Activated CD8-positive, alpha-beta T cell treated with anti-CD3 and anti-CD28 coated beads, Interleukin-2, amount 10 ng/mL, durations not matched to agents 7 days and 5 days (primary cell): Measurements from ENCODE around the gene RPEL1. TPM values are rescaled to one million over a fixed set of nuclear protein-coding genes. Genes with fewer than 3 reads are reported as not detected.

Experiments used
- ATAC-seq: fragments of 150-1000 bp; cut with Tn5 transposase; one replicate; pipeline ENCODE4 v1.10.0; 2021; ENCODE audit warnings: moderate library complexity
- CTCF ChIA-PET: fragments of 350-600 bp; sonication (Branson Sonifier 250); formaldehyde crosslinking; loops from one replicate; lab custom pipeline; 2021; ENCODE audit warnings: antibody characterized with exemption; lab: Charles Lee
- POLR2A ChIA-PET: fragments of 350-600 bp; sonication (Branson Sonifier 250); formaldehyde crosslinking; loops from one replicate; lab custom pipeline; 2021; ENCODE audit warnings: antibody characterized with exemption; lab: Charles Lee
- DNase-seq: peaks from one replicate; pipeline ENCODE4 v3.0.0-alpha.2; 2020
- H3K27ac Mint-ChIP-seq: one replicate; pipeline ENCODE4 v1.8.0; 2021; ENCODE audit warnings: mild to moderate bottlenecking, mixed read lengths
- H3K27me3 Mint-ChIP-seq: one replicate; pipeline ENCODE4 v1.8.0; 2021; ENCODE audit warnings: low read depth, mixed read lengths
- H3K36me3 Mint-ChIP-seq: one replicate; pipeline ENCODE4 v1.8.0; 2021; ENCODE audit warnings: low read depth, mixed read lengths
- H3K4me1 Mint-ChIP-seq: one replicate; pipeline ENCODE4 v1.8.0; 2021; ENCODE audit warnings: low read depth, mixed read lengths
- H3K4me3 Mint-ChIP-seq: one replicate; pipeline ENCODE4 v1.8.0; 2021; ENCODE audit warnings: mild to moderate bottlenecking, mixed read lengths
- H3K9me3 Mint-ChIP-seq: one replicate; pipeline ENCODE4 v1.8.0; 2022; ENCODE audit warnings: mixed read lengths; ENCODE audit not compliant: insufficient read depth
- total RNA-seq, 2 experiments: library from RNA; stranded (reverse); gene quantifications; one replicate each; pipeline ENCODE4 v1.2.3, GENCODE V29; 2021

RPEL1 gene
- total RNA-seq, 2 experiments from 2014 or later = 0.16 TPM; not detected in 1

DNA sequence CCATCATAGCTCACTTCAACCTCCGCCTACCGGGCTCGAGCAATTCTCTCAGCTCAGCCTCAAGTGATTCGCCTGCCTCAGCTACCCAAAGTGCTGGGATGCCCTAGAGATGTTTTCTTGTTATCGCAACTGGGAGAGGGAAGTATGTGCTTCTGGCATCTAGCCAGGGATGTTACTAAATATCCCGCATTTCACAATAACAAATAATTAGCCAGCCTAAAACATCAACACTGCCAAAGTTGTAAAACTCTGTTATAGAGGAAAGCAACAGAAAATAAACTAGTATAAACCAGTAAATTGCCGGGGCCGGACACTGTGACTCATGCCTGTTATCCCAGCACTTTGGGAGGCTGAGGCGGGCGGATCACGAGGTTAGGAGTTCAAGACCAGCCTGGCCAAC is 38.5 kb downstream of the RPEL1 start:
- ChIA-PET CTCF (no interaction called here), POLR2A (no interaction called here)
- H3K27me3 Mint-ChIP-seq = peaks cover 44% of the 10 kb centered on the region
- H3K36me3 Mint-ChIP-seq = no peaks in the 10 kb centered on the region
- H3K27ac Mint-ChIP-seq = no peak overlapping the region
- H3K9me3 Mint-ChIP-seq = no peaks in the 10 kb centered on the region
- DNase-seq (no peak), ATAC-seq (no peak)
- no peaks in the 10 kb centered on the region for H3K4me1 Mint-ChIP-seq
- no peak overlapping the region for H3K4me3 Mint-ChIP-seq

DNA sequence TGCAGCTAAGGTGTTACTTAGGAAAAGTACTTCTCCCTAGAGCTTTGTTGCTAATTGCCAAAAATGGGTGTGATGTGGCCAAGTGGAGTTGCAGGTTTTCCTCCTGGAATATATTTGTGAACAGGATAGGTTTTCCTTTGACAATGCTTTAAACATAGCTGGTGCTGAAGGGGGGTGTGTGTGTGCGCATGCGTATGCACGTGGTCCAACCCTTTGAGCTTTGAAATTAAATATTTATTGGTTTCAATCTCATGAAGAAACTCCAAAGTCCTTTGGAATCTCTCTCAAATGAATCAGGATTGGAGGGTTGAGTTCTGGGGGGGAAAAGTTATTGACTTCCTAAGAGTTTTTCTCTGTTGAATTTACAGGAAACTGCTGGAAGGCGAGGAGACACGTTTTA is 42.3 kb downstream of the RPEL1 start:
- Mint-ChIP-seq H3K4me1 (no peaks in the 10 kb centered on the region), H3K27ac (no peak overlapping the region), H3K27me3 (peaks cover 19% of the 10 kb centered on the region), H3K36me3 (no peaks in the 10 kb centered on the region), H3K9me3 (no peaks in the 10 kb centered on the region), H3K4me3 (no peak overlapping the region)
- DNase-seq = no peak
- POLR2A ChIA-PET = no interaction called here
- CTCF ChIA-PET = interaction anchor here (1.9 kb wide), 1 partner anchor 62 kb away, joined by 4 read pairs; the partner anchor contains the start of gene PCGF6
- no peak for ATAC-seq

DNA sequence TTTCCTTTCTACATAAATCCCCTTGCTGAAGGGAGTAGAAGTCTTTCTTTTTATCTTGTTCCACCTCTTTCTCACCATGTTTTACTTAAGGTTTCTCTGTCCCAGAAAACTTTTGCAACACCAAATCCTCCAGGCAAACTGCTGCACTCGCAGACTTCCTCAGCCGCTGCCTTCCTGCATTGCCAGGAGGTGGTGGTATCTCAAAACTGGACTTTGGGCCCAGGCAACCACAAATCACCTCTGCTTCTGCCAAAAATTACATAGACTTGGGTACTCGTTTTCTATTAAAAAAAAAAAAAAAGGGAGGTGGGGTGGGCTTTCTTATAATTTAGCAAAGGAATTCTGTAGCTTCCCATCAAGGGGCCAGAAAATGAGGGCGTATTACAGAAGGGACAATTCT is 45.9 kb downstream of the RPEL1 start:
- Mint-ChIP-seq H3K9me3 (no peaks in the 10 kb centered on the region), H3K4me1 (no peaks in the 10 kb centered on the region), H3K27me3 (peaks cover 17% of the 10 kb centered on the region), H3K4me3 (no peak overlapping the region), H3K36me3 (no peaks in the 10 kb centered on the region), H3K27ac (no peak overlapping the region)
- POLR2A ChIA-PET = no interaction called here
- DNase-seq (no peak), ATAC-seq (no peak)
- CTCF ChIA-PET = interaction anchor here (1.0 kb wide), 1 partner anchor 10 kb away, joined by 3 read pairs; no protein-coding TSS in a partner anchor

DNA sequence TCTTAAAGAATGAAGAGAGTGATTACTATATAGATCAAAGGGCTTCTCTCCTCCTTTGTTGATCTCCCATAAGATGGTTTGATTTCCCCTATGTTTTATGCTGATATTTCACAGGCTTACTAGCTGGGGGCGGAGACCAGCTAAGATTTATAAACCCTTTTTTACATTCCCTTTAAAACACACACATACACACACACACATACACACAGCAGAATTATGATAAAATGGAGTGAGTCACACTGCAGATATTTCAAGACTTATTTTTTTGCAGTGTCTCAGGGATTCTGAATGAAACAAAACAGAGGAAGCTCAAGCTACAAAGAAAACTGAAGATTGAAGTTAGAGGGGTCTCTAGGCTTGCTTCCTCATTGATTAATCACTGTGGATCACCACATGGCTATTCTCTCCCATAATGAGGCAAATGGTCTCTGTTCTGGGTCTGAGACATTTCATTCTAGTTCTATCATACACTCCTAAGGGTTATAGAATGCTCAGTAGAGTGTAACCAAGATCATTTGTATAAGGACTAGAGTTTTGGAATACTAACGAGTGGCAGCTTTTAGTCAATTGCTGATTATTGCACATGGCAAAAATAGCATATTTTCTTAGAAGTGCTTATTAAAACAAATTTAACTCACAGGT is 49.8 kb downstream of the RPEL1 start:
- no peak for ATAC-seq
- no peak overlapping the region for H3K27ac Mint-ChIP-seq
- H3K9me3 Mint-ChIP-seq = no peaks in the 10 kb centered on the region
- no peak for DNase-seq
- ChIA-PET CTCF (no interaction called here), POLR2A (no interaction called here)
- H3K4me1 Mint-ChIP-seq = no peaks in the 10 kb centered on the region
- H3K27me3 Mint-ChIP-seq = peaks cover 6% of the 10 kb centered on the region
- H3K36me3 Mint-ChIP-seq = no peaks in the 10 kb centered on the region
- H3K4me3 Mint-ChIP-seq = no peak overlapping the region

Other genes with a start within 250 kb of the RPEL1 start
- gene NT5C2, start 52.6 kb upstream of the RPEL1 start, total RNA-seq = 10 to 100 TPM; 60.8 to 62.0 TPM
- under 1 TPM in 1 of 2 experiments, not detected in 1; 0.08 TPM for gene INA, start 31.3 kb downstream of the RPEL1 start, total RNA-seq
- 10 to 100 TPM; 14.9 to 17.2 TPM for gene PCGF6, start 105.3 kb downstream of the RPEL1 start, total RNA-seq
- 10 to 100 TPM; 14.5 to 14.8 TPM for gene TAF5, start 122.1 kb downstream of the RPEL1 start, total RNA-seq
- gene ATP5MK, start 150.6 kb downstream of the RPEL1 start, total RNA-seq = 100 to 1,000 TPM; 360 to 363 TPM
- gene PDCD11, start 150.7 kb downstream of the RPEL1 start, total RNA-seq = 10 to 100 TPM; 57.1 to 57.4 TPM
- 100 to 1,000 TPM; 131 to 135 TPM for gene CALHM2, start 206.5 kb downstream of the RPEL1 start, total RNA-seq
- 1 to 10 TPM; 1.8 TPM for gene CALHM1, start 213.0 kb downstream of the RPEL1 start, total RNA-seq
- under 1 TPM; 0.45 to 0.63 TPM for gene CALHM3, start 233.4 kb downstream of the RPEL1 start, total RNA-seq
- 1 to 10 TPM; 1.1 TPM for gene NEURL1, start 247.8 kb downstream of the RPEL1 start, total RNA-seq